Activated CD4-positive, alpha-beta memory T cell treated with anti-CD3 and anti-CD28 coated beads for 36 hours (primary cell): Measurements from ENCODE around the gene RASGRP3. TPM values are rescaled to one million over a fixed set of nuclear protein-coding genes. Genes with fewer than 3 reads are reported as not detected.

Source experiments
- CTCF ChIA-PET: fragments of 350-600 bp; sonication (Branson Sonifier 250); formaldehyde crosslinking; loops from one replicate; lab custom pipeline; 2021; ENCODE audit warnings: antibody characterized with exemption, inconsistent platforms; lab: Charles Lee
- POLR2A ChIA-PET: fragments of 350-600 bp; sonication (Branson Sonifier 250); formaldehyde crosslinking; loops from one replicate; lab custom pipeline; 2021; ENCODE audit warnings: antibody characterized with exemption; lab: Charles Lee
- DNase-seq: peaks from one replicate; pipeline ENCODE4 v3.0.0-alpha.2; 2020
- H3K27ac Mint-ChIP-seq: one replicate; pipeline ENCODE4 v1.8.0; 2021; ENCODE audit warnings: mixed read lengths
- H3K27me3 Mint-ChIP-seq: one replicate; pipeline ENCODE4 v1.8.0; 2021; ENCODE audit warnings: mixed read lengths
- H3K36me3 Mint-ChIP-seq: one replicate; pipeline ENCODE4 v1.8.0; 2021; ENCODE audit warnings: mixed read lengths
- H3K4me1 Mint-ChIP-seq: one replicate; pipeline ENCODE4 v1.8.0; 2021; ENCODE audit warnings: low read depth, mixed read lengths
- H3K4me3 Mint-ChIP-seq: one replicate; pipeline ENCODE4 v1.8.0; 2021; ENCODE audit warnings: mild to moderate bottlenecking, mixed read lengths
- H3K9me3 Mint-ChIP-seq: one replicate; pipeline ENCODE4 v1.8.0; 2021; ENCODE audit warnings: mixed read lengths
- intact Hi-C: fragments of 100-400 bp; cut with micrococcal nuclease; formaldehyde crosslinking; loops from one replicate; pipeline ENCODE4 v1.15.1; 2023
- total RNA-seq, 2 experiments: library from RNA; stranded (reverse); gene quantifications; one replicate each; pipeline ENCODE4 v1.2.3, GENCODE V29; 2021

RASGRP3 gene
- total RNA-seq, 2 experiments from 2014 or later, result 1.2 to 1.9 TPM

DNA sequence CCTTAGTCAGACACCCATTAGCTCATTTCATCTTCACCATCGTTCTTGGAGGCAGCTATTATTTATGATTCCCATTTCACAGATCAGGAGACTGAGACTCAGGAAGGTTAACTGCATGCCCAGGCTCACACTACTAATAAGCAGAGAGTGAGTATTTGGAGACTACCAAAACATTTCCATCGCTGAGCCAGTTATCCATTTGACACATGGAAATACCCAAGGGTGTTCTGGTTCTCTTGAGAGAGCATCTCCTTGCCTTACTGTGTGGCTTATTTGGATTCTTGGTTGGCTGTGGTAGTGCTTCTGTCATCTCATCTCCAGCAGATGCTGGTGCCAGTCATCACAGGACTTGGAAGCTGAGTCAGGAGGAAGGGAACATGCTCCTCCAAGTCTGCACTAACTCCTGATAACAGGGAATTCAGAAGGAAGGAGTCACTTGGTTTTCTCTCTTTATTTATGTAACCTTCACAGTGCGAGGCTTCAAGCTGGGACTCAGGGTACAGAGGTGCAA, 55.2 kb downstream of the RASGRP3 start:
- POLR2A ChIA-PET, result no interaction called here
- Mint-ChIP-seq H3K4me3 (no peak overlapping the region), H3K27me3 (no peaks in the 10 kb centered on the region), H3K36me3 (no peaks in the 10 kb centered on the region), H3K4me1 (no peaks in the 10 kb centered on the region), H3K27ac (no peak overlapping the region), H3K9me3 (no peaks in the 10 kb centered on the region)
- no peak for DNase-seq
- intact Hi-C loops, result no loop called here
- CTCF ChIA-PET, result interaction anchor here (0.7 kb wide), 1 partner anchor 52 kb away, joined by 3 read pairs; no protein-coding TSS in a partner anchor

DNA sequence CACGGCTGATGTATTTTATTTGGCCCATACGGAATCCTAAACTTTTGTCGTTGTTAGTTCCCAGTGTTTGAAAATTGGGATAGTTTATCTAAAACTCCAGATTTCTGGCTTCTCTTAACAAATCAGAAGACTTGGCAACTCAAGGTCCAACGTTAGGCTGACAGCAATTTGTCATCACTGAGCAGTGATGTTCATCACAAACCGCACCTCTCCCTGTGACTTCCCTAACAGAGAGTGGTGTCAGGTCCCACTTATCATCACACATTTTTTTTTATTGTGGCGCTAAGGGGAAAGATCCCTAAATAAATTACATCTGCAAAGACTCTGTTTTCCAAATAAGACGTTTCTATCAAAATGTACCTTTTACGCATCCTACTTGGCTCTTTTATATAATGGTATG, 55.7 kb downstream of the RASGRP3 start:
- no peak for DNase-seq
- H3K27me3 Mint-ChIP-seq, result no peaks in the 10 kb centered on the region
- no peaks in the 10 kb centered on the region for H3K9me3 Mint-ChIP-seq
- H3K4me3 Mint-ChIP-seq, result no peak overlapping the region
- intact Hi-C loops, result no loop called here
- H3K36me3 Mint-ChIP-seq, result no peaks in the 10 kb centered on the region
- H3K27ac Mint-ChIP-seq, result no peak overlapping the region
- H3K4me1 Mint-ChIP-seq, result no peaks in the 10 kb centered on the region
- POLR2A ChIA-PET, result no interaction called here
- CTCF ChIA-PET, result no interaction called here

DNA sequence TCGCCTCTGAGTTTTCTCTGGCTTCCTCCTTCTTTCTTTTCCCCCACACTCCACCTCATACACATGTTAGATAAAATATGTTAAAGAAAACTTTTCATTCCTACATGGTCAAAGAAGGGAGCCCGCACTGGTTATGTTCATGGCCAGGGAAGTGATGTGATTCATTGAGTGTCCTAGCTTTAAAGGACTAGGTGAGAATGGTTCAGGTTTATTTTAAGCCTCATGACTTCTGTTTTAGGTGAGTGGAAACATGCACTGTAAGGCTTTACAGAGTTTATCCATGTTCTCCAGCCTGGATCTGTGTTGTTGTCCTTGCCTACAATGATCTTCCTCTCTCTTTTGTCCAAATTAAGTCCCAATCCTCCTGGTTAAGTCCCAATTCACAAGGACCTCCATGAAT, 56.5 kb downstream of the RASGRP3 start:
- Mint-ChIP-seq H3K4me3 (no peak overlapping the region), H3K27me3 (no peaks in the 10 kb centered on the region), H3K36me3 (no peaks in the 10 kb centered on the region), H3K27ac (no peak overlapping the region), H3K9me3 (no peaks in the 10 kb centered on the region), H3K4me1 (no peaks in the 10 kb centered on the region)
- intact Hi-C loops, result no loop called here
- no peak for DNase-seq
- CTCF ChIA-PET, result no interaction called here
- POLR2A ChIA-PET, result no interaction called here

DNA sequence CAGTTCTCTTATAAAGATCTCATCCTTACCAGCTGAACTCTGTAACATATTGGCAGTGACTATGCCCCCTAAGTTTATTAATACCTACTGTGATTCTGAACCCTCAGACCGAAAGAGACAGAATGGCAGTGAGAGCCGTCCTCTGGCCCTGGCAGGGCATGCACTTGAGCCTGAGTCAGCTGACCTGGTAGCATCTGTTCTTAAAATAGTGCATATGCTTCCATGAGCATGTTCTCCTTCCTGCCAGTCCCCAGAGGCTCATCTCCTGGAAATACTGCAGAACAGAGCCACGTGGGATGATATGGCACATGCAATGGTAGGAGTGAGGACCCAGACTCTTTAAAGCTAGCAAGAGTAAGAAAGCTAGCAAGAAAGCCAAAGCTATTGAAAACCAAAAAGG, 59.0 kb downstream of the RASGRP3 start:
- H3K27ac Mint-ChIP-seq, result no peak overlapping the region
- no peak overlapping the region for H3K4me3 Mint-ChIP-seq
- no peaks in the 10 kb centered on the region for H3K9me3 Mint-ChIP-seq
- POLR2A ChIA-PET, result no interaction called here
- no peak for DNase-seq
- H3K4me1 Mint-ChIP-seq, result no peaks in the 10 kb centered on the region
- CTCF ChIA-PET, result no interaction called here
- no peaks in the 10 kb centered on the region for H3K27me3 Mint-ChIP-seq
- no peaks in the 10 kb centered on the region for H3K36me3 Mint-ChIP-seq
- intact Hi-C loops, result no loop called here

DNA sequence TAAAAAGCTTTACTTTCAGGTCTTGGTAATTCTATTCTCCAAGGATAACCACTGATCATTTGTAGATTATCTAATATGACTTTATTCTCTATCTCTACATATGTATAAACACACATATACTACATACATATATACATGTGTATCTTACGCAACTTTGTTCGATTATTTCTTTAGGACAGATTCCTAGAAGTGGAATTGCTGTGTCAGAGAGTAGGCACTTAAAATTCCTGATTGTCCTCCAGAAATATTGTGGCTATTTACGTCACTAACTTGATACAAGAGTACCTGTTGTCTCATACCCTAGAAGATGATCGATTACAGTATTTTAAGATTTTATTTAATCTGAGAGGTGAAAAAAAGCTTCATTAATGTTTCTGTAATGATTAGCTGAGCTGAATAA, 64.8 kb downstream of the RASGRP3 start:
- H3K27ac Mint-ChIP-seq, result no peak overlapping the region
- no peak for DNase-seq
- H3K27me3 Mint-ChIP-seq, result no peaks in the 10 kb centered on the region
- POLR2A ChIA-PET, result no interaction called here
- no peak overlapping the region for H3K4me3 Mint-ChIP-seq
- no peaks in the 10 kb centered on the region for H3K9me3 Mint-ChIP-seq
- no peaks in the 10 kb centered on the region for H3K36me3 Mint-ChIP-seq
- no peaks in the 10 kb centered on the region for H3K4me1 Mint-ChIP-seq
- intact Hi-C loops, result no loop called here
- CTCF ChIA-PET, result no interaction called here

DNA sequence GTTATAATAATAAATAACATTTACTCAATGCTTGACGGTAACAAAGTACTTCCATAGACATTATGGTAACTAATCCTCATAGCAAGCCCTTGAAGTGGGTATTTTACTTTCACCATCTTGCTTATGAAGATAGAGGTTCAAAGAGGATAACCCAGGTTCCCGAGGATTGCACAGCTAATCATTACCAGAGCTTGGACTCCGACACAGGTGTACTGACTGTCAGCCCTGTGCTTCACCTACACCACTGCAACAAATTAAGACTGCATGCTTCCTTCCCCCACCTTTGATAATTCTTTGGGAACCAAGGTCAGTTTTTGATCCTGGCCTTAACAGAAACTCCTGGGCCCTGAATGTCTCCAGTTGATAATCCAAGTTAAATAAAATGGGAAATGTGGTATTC, 73.8 kb downstream of the RASGRP3 start:
- no peaks in the 10 kb centered on the region for H3K9me3 Mint-ChIP-seq
- H3K4me1 Mint-ChIP-seq, result no peaks in the 10 kb centered on the region
- H3K27ac Mint-ChIP-seq, result no peak overlapping the region
- H3K4me3 Mint-ChIP-seq, result no peak overlapping the region
- no peaks in the 10 kb centered on the region for H3K27me3 Mint-ChIP-seq
- peaks cover 3% of the 10 kb centered on the region for H3K36me3 Mint-ChIP-seq
- no peak for DNase-seq
- intact Hi-C loops, result no loop called here
- ChIA-PET CTCF (no interaction called here), POLR2A (no interaction called here)

DNA sequence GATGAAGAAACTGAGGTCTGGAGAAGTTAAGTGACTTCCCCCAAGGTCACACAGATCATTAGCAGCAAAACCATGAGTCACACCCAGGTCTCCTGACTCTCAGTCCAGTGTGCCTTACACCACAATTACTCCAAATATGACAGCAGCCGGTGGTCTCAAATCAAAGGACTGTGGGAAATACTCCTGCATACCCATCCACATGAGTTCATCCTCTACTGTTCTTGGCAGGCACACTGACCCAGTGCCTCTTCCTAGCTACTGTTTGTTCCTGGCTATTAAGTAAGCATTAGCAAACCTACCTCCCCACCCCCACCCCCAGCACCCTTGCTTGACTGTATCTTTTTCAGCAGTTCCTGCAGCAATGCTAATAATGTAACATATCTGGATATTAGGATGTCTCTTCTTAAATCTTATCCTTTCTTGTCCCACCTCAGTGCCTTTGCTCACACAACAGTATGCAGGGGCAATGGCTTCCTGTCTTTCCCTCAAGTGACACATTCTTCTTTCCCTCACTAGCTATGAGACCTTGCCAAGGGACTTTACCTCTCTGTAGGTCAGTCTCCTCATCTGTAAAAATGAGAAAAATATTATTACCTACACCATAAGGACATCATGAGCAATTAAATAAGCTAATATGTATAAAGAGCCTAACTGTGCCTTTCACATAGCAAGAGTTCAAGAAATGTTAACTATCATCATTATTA, 76.5 kb downstream of the RASGRP3 start:
- Mint-ChIP-seq H3K4me3 (no peak overlapping the region), H3K4me1 (no peaks in the 10 kb centered on the region), H3K27me3 (no peaks in the 10 kb centered on the region), H3K9me3 (no peaks in the 10 kb centered on the region), H3K27ac (no peak overlapping the region), H3K36me3 (peaks cover 5% of the 10 kb centered on the region)
- ChIA-PET POLR2A (no interaction called here), CTCF (no interaction called here)
- intact Hi-C loops, result no loop called here
- no peak for DNase-seq

DNA sequence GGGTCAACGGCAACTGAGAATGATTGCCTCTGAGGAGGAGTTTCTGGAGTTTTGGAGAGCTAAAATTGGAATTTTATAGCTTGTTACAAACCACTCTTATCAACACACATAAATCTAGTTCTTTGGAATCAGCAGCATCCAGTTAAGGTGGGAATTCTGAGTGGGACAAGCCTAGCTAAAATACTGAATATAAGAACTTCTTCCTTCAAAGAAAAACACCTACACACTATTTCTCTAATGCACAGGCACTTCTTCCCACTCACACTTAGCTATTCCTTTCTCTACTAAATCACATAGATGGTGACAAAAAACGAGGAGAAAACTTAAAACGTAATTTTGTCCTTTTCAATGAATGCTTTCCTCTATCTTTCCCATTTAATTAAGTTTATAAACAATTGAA, 79.2 kb downstream of the RASGRP3 start:
- Mint-ChIP-seq H3K4me1 (no peaks in the 10 kb centered on the region), H3K36me3 (peaks cover 6% of the 10 kb centered on the region), H3K27ac (no peak overlapping the region), H3K27me3 (no peaks in the 10 kb centered on the region), H3K4me3 (no peak overlapping the region), H3K9me3 (no peaks in the 10 kb centered on the region)
- ChIA-PET CTCF (no interaction called here), POLR2A (no interaction called here)
- DNase-seq, result no peak
- intact Hi-C loops, result no loop called here

DNA sequence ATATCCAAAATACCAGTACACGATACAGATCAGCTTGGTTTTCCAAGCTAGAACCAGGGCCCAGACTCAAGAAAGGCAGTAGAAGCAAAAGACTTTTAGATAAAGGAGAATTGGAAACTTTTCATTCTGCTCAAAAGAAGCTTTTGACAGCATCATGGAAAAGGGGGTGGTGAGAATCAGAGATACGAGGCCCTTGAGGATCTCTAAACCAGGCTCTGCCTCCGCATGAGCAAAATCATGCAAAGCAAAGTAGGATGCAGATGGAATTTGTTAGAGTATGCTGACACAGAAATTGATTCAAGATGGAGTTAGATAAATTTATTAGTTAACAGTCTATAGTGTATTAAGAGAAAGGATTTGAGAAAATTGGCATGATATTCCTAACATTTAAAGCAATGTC, 82.9 kb downstream of the RASGRP3 start:
- intact Hi-C loops, result no loop called here
- H3K9me3 Mint-ChIP-seq, result no peaks in the 10 kb centered on the region
- CTCF ChIA-PET, result no interaction called here
- POLR2A ChIA-PET, result no interaction called here
- no peak for DNase-seq
- H3K36me3 Mint-ChIP-seq, result peaks cover 10% of the 10 kb centered on the region
- H3K4me3 Mint-ChIP-seq, result no peak overlapping the region
- no peak overlapping the region for H3K27ac Mint-ChIP-seq
- no peaks in the 10 kb centered on the region for H3K4me1 Mint-ChIP-seq
- no peaks in the 10 kb centered on the region for H3K27me3 Mint-ChIP-seq

DNA sequence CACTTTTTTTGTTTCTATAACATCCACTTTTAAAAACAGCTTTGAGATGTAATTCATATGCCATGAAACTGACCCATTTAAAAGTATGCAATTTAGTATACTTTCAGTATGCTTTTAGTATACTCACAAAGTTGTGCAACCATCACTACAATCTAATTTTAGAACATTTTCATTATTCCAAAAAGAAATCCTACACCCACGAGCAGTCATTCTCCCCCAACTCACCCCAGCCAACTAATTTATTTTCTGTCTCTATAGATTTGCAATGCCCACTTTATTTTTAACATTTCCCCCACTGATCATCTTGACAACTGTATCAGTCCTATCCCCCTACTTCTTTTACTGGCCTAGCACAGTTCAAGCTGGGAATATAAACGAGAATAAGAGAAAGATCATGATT, 83.6 kb downstream of the RASGRP3 start:
- DNase-seq, result no peak
- intact Hi-C loops, result no loop called here
- no peaks in the 10 kb centered on the region for H3K27me3 Mint-ChIP-seq
- no peak overlapping the region for H3K4me3 Mint-ChIP-seq
- no peaks in the 10 kb centered on the region for H3K4me1 Mint-ChIP-seq
- no peaks in the 10 kb centered on the region for H3K9me3 Mint-ChIP-seq
- ChIA-PET POLR2A (no interaction called here), CTCF (no interaction called here)
- H3K27ac Mint-ChIP-seq, result no peak overlapping the region
- H3K36me3 Mint-ChIP-seq, result peaks cover 10% of the 10 kb centered on the region

DNA sequence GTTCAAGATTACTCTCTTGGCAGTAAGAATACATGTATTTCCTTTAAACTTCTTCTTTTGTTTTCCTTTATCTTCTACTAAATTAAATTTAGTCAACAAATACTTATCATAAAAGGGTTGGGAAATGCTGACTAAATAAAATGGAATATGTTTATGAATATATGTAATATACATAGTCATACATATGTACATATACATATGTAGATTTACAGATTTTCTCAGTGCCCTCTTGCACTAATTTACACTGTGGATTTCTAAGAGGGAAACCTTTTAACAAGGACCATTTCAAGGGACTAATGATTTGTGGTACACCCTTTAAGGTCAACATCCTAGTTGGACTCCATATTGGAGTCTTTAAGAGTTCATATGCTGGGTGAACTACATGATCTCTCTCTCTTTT, 85.4 kb downstream of the RASGRP3 start:
- Mint-ChIP-seq H3K4me1 (no peaks in the 10 kb centered on the region), H3K4me3 (no peak overlapping the region), H3K9me3 (no peaks in the 10 kb centered on the region), H3K36me3 (peaks cover 10% of the 10 kb centered on the region), H3K27me3 (no peaks in the 10 kb centered on the region), H3K27ac (no peak overlapping the region)
- ChIA-PET CTCF (no interaction called here), POLR2A (no interaction called here)
- intact Hi-C loops, result no loop called here
- DNase-seq, result no peak

DNA sequence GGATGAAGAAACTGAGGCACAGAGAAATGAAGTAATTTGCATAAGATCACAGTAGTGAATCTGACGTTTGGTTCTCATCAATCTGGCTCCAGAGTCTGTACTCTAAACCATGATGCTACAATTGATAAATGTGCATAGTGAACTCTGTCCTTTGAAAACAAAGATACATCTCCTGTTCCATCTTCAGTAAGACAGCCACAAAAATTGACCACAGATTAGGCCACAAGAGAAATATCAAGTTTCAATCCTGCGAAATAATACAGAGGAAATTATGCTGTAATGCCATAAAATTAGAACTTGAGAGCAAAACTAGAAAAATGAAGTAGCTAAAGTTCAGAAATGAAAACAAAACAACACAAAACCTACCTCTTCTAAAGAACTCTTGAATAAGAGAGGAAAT, 94.2 kb downstream of the RASGRP3 start:
- ChIA-PET POLR2A (no interaction called here), CTCF (no interaction called here)
- Mint-ChIP-seq H3K4me1 (peaks cover 4% of the 10 kb centered on the region), H3K36me3 (no peaks in the 10 kb centered on the region), H3K27me3 (no peaks in the 10 kb centered on the region), H3K9me3 (no peaks in the 10 kb centered on the region), H3K4me3 (no peak overlapping the region), H3K27ac (no peak overlapping the region)
- intact Hi-C loops, result no loop called here
- no peak for DNase-seq

DNA sequence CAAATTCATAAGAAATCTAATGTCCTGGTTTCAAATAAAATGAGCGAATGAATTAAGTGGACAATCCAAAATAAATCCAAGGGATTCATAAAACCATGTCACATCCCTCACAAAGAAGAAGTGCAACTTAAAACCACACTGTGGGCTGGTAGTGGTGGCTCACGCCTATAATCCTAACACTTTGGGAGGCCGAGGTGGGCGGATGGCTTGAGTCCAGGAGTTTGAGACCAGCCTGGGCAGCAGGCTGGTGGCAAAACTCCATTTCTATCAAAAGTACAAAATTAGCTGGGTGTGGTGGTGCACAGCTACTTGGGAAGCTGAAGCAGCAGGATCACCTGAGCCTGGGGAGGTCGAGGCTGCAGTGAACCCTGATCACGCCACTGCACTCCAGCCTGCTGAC, 97.2 kb downstream of the RASGRP3 start:
- Mint-ChIP-seq H3K27ac (no peak overlapping the region), H3K9me3 (no peaks in the 10 kb centered on the region), H3K4me1 (peaks cover 4% of the 10 kb centered on the region), H3K36me3 (no peaks in the 10 kb centered on the region), H3K4me3 (no peak overlapping the region), H3K27me3 (no peaks in the 10 kb centered on the region)
- no peak for DNase-seq
- ChIA-PET CTCF (interaction anchor here (1.2 to 2.4 kb wide), 3 partner anchors 10 to 98 kb away, joined by 3 to 7 read pairs (median 6); no protein-coding TSS in a partner anchor), POLR2A (no interaction called here)
- intact Hi-C loops, result no loop called here
